WTC11 (cell line): Measurements from ENCODE around the gene P2RX4. TPM values are rescaled to one million over a fixed set of nuclear protein-coding genes. Genes with fewer than 3 reads are reported as not detected.

Source experiments
- ATAC-seq: fragments of 200-7000 bp; cut with Tn5 transposase; 2 replicates; pipeline ENCODE4 v1.10.0; 2021; ENCODE audit warnings: mild to moderate bottlenecking, moderate library complexity
- CTCF ChIA-PET: fragments of 300-600 bp; sonication (Branson Sonifier 250); formaldehyde crosslinking; loops from one replicate; lab custom pipeline; 2021; ENCODE audit warnings: antibody characterized with exemption; lab: Charles Lee
- POLR2A ChIA-PET: fragments of 350-600 bp; sonication (Branson Sonifier 250); formaldehyde crosslinking; loops from one replicate; lab custom pipeline; 2021; ENCODE audit warnings: antibody characterized with exemption; lab: Charles Lee
- DNase-seq: peaks from one replicate; pipeline ENCODE4 v3.0.0; 2021; ENCODE audit warnings: low spot score
- H3K27ac Mint-ChIP-seq: 2 replicates; pipeline ENCODE4 v1.8.0; 2021; ENCODE audit warnings: mixed read lengths
- H3K27me3 Mint-ChIP-seq: 2 replicates; pipeline ENCODE4 v1.8.0; 2021; ENCODE audit warnings: low read depth, mild to moderate bottlenecking, moderate library complexity, mixed read lengths
- H3K36me3 Mint-ChIP-seq: 2 replicates; pipeline ENCODE4 v1.8.0; 2021; ENCODE audit warnings: mixed read lengths
- H3K4me1 Mint-ChIP-seq: 2 replicates; pipeline ENCODE4 v1.8.0; 2022; ENCODE audit warnings: mixed read lengths
- H3K4me3 Mint-ChIP-seq: 2 replicates; pipeline ENCODE4 v1.8.0; 2021; ENCODE audit warnings: mild to moderate bottlenecking, moderate library complexity, mixed read lengths
- H3K9me3 Mint-ChIP-seq: 2 replicates; pipeline ENCODE4 v1.8.0; 2021; ENCODE audit warnings: mixed read lengths
- CREM ChIP-seq: sonication (generic); formaldehyde crosslinking; IDR thresholded peaks from 2 replicates; pipeline ENCODE4 v1.8.1; 2022; ENCODE audit warnings: mild to moderate bottlenecking, missing genetic modification reagents, moderate library complexity
- E2F5 ChIP-seq: sonication (generic); formaldehyde crosslinking; IDR thresholded peaks from 2 replicates; pipeline ENCODE4 v1.8.1; 2022; ENCODE audit warnings: mild to moderate bottlenecking, moderate library complexity, missing genetic modification reagents
- ESRRA ChIP-seq: sonication (generic); formaldehyde crosslinking; IDR thresholded peaks from 2 replicates; pipeline ENCODE4 v1.8.1; 2022; ENCODE audit warnings: mild to moderate bottlenecking, missing genetic modification reagents, borderline replicate concordance
- ETV6 ChIP-seq: sonication (generic); formaldehyde crosslinking; IDR thresholded peaks from 2 replicates; pipeline ENCODE4 v1.8.1; 2022; ENCODE audit warnings: mild to moderate bottlenecking, missing genetic modification reagents
- FOXK1 ChIP-seq: sonication (generic); formaldehyde crosslinking; IDR thresholded peaks from 2 replicates; pipeline ENCODE4 v1.8.0; 2022; ENCODE audit warnings: mild to moderate bottlenecking, moderate library complexity, missing genetic modification reagents
- GRHL2 ChIP-seq: fragments of 250-450 bp; sonication (Bioruptor Pico); IDR thresholded peaks from 2 replicates; pipeline ENCODE4 v1.8.0; 2022; ENCODE audit warnings: mild to moderate bottlenecking, moderate library complexity; ENCODE audit not compliant: insufficient replicate concordance, severe bottlenecking
- GTF2I ChIP-seq: fragments of 250-450 bp; sonication (Bioruptor Pico); conservative IDR thresholded peaks from 2 replicates; pipeline ENCODE4 v1.4.0; 2021; ENCODE audit warnings: mild to moderate bottlenecking
- KAT7 ChIP-seq: sonication (generic); formaldehyde crosslinking; IDR thresholded peaks from 2 replicates; pipeline ENCODE4 v1.8.1; 2023; ENCODE audit warnings: missing genetic modification reagents, mild to moderate bottlenecking, borderline replicate concordance
- NFATC4 ChIP-seq: fragments of 250-450 bp; sonication (Bioruptor Pico); IDR thresholded peaks from 2 replicates; pipeline ENCODE4 v1.9.0; 2021; ENCODE audit warnings: mild to moderate bottlenecking
- NFE2L1 ChIP-seq: sonication (generic); formaldehyde crosslinking; IDR thresholded peaks from 2 replicates; pipeline ENCODE4 v1.8.1; 2023; ENCODE audit warnings: missing genetic modification reagents
- OVOL2 ChIP-seq: fragments of 250-450 bp; sonication (Bioruptor Pico); IDR thresholded peaks from 2 replicates; pipeline ENCODE4 v1.9.0; 2021; ENCODE audit warnings: mild to moderate bottlenecking, borderline replicate concordance
- PREB ChIP-seq: sonication (generic); formaldehyde crosslinking; IDR thresholded peaks from 2 replicates; pipeline ENCODE4 v1.8.1; 2022; ENCODE audit warnings: mild to moderate bottlenecking, missing genetic modification reagents, moderate library complexity, borderline replicate concordance
- SMAD4 ChIP-seq: sonication (generic); formaldehyde crosslinking; IDR thresholded peaks from 2 replicates; pipeline ENCODE4 v1.8.0; 2022; ENCODE audit warnings: mild to moderate bottlenecking, missing genetic modification reagents
- TP53 ChIP-seq: sonication (generic); formaldehyde crosslinking; IDR thresholded peaks from 2 replicates; pipeline ENCODE4 v1.8.1; 2023; ENCODE audit warnings: mild to moderate bottlenecking, missing genetic modification reagents
- USF2 ChIP-seq: sonication (generic); formaldehyde crosslinking; IDR thresholded peaks from 2 replicates; pipeline ENCODE4 v1.8.1; 2023; ENCODE audit warnings: mild to moderate bottlenecking, missing genetic modification reagents, moderate library complexity
- ZNF416 ChIP-seq: fragments of 250-450 bp; sonication (Bioruptor Pico); IDR thresholded peaks from 2 replicates; pipeline ENCODE4 v1.9.0; 2021; ENCODE audit warnings: mild to moderate bottlenecking, inconsistent platforms
- ZNF423 ChIP-seq: fragments of 250-450 bp; sonication (Bioruptor Pico); IDR thresholded peaks from 2 replicates; pipeline ENCODE4 v2.1.2; 2022; ENCODE audit warnings: mild to moderate bottlenecking, moderate library complexity
- ZSCAN18 ChIP-seq: fragments of 250-450 bp; sonication (Bioruptor Pico); IDR thresholded peaks from 2 replicates; pipeline ENCODE4 v2.1.2; 2022; ENCODE audit warnings: mild to moderate bottlenecking, moderate library complexity
- total RNA-seq: library from RNA; stranded (reverse); gene quantifications from 3 replicates; pipeline ENCODE4 v1.2.3, GENCODE V29; 2021
- TF ChIP-seq, protein P1 (sequence below): sonication (generic); formaldehyde crosslinking; IDR thresholded peaks from 2 replicates; pipeline ENCODE4 v1.8.1; 2023; ENCODE audit warnings: mild to moderate bottlenecking, moderate library complexity, missing genetic modification reagents
- TF ChIP-seq, protein P2 (sequence below): sonication (generic); formaldehyde crosslinking; IDR thresholded peaks from 2 replicates; pipeline ENCODE4 v1.8.1; 2023; ENCODE audit warnings: mild to moderate bottlenecking, missing genetic modification reagents, borderline replicate concordance
- TF ChIP-seq, protein P3 (sequence below): fragments of 250-450 bp; sonication (Bioruptor Pico); IDR thresholded peaks from 2 replicates; pipeline ENCODE4 v1.9.0; 2021; ENCODE audit warnings: moderate library complexity, mild to moderate bottlenecking, inconsistent platforms, borderline replicate concordance
- TF ChIP-seq, protein P4 (sequence below): sonication (generic); formaldehyde crosslinking; IDR thresholded peaks from 2 replicates; pipeline ENCODE4 v1.8.1; 2023; ENCODE audit warnings: mild to moderate bottlenecking, missing genetic modification reagents, moderate library complexity
- TF ChIP-seq, protein P5 (sequence below): sonication (generic); formaldehyde crosslinking; IDR thresholded peaks from 2 replicates; pipeline ENCODE4 v1.8.1; 2023; ENCODE audit warnings: mild to moderate bottlenecking, missing genetic modification reagents

Gene P2RX4
- total RNA-seq, 1 experiment from 2014 or later: 13.9 TPM

GRCh38 chr12:121209221-121209620, 708 bp upstream of the P2RX4 start:
- DNase-seq: no peak
- ChIA-PET POLR2A (interaction anchor here (0.6 to 0.7 kb wide), 2 partner anchors 26 to 1314 kb away, joined by 3 read pairs; no protein-coding TSS in a partner anchor), CTCF (no interaction called here)
- H3K27ac Mint-ChIP-seq: no peak overlapping the region
- no peaks in the 10 kb centered on the region for H3K9me3 Mint-ChIP-seq
- H3K4me3 Mint-ChIP-seq: peak overlapping the region; percentile 38
- TF ChIP-seq SMAD4 (CRISPR knock-in tag) (no peak), GRHL2 (no peak), NFATC4 (no peak), CREM (CRISPR knock-in tag) (no peak), OVOL2 (CRISPR knock-in tag) (no peak), TP53 (CRISPR knock-in tag) (no peak), ESRRA (CRISPR knock-in tag) (no peak), PREB (CRISPR knock-in tag) (no peak)
- TF ChIP-seq, protein P1, sequence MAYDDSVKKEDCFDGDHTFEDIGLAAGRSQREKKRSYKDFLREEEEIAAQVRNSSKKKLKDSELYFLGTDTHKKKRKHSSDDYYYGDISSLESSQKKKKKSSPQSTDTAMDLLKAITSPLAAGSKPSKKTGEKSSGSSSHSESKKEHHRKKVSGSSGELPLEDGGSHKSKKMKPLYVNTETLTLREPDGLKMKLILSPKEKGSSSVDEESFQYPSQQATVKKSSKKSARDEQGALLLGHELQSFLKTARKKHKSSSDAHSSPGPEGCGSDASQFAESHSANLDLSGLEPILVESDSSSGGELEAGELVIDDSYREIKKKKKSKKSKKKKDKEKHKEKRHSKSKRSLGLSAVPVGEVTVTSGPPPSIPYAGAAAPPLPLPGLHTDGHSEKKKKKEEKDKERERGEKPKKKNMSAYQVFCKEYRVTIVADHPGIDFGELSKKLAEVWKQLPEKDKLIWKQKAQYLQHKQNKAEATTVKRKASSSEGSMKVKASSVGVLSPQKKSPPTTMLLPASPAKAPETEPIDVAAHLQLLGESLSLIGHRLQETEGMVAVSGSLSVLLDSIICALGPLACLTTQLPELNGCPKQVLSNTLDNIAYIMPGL (CRISPR knock-in tag): no peak
- TF ChIP-seq, protein P2, sequence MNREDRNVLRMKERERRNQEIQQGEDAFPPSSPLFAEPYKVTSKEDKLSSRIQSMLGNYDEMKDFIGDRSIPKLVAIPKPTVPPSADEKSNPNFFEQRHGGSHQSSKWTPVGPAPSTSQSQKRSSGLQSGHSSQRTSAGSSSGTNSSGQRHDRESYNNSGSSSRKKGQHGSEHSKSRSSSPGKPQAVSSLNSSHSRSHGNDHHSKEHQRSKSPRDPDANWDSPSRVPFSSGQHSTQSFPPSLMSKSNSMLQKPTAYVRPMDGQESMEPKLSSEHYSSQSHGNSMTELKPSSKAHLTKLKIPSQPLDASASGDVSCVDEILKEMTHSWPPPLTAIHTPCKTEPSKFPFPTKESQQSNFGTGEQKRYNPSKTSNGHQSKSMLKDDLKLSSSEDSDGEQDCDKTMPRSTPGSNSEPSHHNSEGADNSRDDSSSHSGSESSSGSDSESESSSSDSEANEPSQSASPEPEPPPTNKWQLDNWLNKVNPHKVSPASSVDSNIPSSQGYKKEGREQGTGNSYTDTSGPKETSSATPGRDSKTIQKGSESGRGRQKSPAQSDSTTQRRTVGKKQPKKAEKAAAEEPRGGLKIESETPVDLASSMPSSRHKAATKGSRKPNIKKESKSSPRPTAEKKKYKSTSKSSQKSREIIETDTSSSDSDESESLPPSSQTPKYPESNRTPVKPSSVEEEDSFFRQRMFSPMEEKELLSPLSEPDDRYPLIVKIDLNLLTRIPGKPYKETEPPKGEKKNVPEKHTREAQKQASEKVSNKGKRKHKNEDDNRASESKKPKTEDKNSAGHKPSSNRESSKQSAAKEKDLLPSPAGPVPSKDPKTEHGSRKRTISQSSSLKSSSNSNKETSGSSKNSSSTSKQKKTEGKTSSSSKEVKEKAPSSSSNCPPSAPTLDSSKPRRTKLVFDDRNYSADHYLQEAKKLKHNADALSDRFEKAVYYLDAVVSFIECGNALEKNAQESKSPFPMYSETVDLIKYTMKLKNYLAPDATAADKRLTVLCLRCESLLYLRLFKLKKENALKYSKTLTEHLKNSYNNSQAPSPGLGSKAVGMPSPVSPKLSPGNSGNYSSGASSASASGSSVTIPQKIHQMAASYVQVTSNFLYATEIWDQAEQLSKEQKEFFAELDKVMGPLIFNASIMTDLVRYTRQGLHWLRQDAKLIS (CRISPR knock-in tag): no peak
- peaks cover 6% of the 10 kb centered on the region for H3K4me1 Mint-ChIP-seq
- no peak for ATAC-seq
- H3K27me3 Mint-ChIP-seq: peaks cover 20% of the 10 kb centered on the region
- H3K36me3 Mint-ChIP-seq: no peaks in the 10 kb centered on the region

- Mint-ChIP-seq H3K4me3 (no peak overlapping the region), H3K9me3 (no peaks in the 10 kb centered on the region), H3K27ac (no peak overlapping the region), H3K36me3 (no peaks in the 10 kb centered on the region), H3K4me1 (peaks cover 6% of the 10 kb centered on the region), H3K27me3 (peaks cover 18% of the 10 kb centered on the region)
- DNase-seq (no peak), ATAC-seq (no peak)
- CTCF ChIA-PET: no interaction called here
- POLR2A ChIA-PET: interaction anchor here (0.6 kb wide), 1 partner anchor 716 kb away, joined by 3 read pairs; no protein-coding TSS in a partner anchor
- TF ChIP-seq FOXK1 (CRISPR knock-in tag): no peak
- TF ChIP-seq E2F5: no peak
- TF ChIP-seq USF2 (CRISPR knock-in tag): no peak
- TF ChIP-seq, protein P3, sequence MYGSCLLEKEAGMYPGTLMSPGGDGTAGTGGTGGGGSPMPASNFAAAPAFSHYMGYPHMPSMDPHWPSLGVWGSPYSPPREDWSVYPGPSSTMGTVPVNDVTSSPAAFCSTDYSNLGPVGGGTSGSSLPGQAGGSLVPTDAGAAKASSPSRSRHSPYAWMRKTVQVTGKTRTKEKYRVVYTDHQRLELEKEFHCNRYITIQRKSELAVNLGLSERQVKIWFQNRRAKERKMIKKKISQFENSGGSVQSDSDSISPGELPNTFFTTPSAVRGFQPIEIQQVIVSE (CRISPR knock-in tag): no peak
- no peak for TF ChIP-seq GTF2I (CRISPR knock-in tag)
- no peak for TF ChIP-seq KAT7 (CRISPR knock-in tag)
- TF ChIP-seq ZNF416: no peak
- TF ChIP-seq, protein P4, sequence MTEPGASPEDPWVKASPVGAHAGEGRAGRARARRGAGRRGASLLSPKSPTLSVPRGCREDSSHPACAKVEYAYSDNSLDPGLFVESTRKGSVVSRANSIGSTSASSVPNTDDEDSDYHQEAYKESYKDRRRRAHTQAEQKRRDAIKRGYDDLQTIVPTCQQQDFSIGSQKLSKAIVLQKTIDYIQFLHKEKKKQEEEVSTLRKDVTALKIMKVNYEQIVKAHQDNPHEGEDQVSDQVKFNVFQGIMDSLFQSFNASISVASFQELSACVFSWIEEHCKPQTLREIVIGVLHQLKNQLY: no peak
- TF ChIP-seq NFE2L1: no peak
- no peak for TF ChIP-seq ZSCAN18
- TF ChIP-seq TP53 (CRISPR knock-in tag): no peak
- TF ChIP-seq ZNF423: no peak
- TF ChIP-seq ETV6 (CRISPR knock-in tag): no peak
- TF ChIP-seq, protein P5, sequence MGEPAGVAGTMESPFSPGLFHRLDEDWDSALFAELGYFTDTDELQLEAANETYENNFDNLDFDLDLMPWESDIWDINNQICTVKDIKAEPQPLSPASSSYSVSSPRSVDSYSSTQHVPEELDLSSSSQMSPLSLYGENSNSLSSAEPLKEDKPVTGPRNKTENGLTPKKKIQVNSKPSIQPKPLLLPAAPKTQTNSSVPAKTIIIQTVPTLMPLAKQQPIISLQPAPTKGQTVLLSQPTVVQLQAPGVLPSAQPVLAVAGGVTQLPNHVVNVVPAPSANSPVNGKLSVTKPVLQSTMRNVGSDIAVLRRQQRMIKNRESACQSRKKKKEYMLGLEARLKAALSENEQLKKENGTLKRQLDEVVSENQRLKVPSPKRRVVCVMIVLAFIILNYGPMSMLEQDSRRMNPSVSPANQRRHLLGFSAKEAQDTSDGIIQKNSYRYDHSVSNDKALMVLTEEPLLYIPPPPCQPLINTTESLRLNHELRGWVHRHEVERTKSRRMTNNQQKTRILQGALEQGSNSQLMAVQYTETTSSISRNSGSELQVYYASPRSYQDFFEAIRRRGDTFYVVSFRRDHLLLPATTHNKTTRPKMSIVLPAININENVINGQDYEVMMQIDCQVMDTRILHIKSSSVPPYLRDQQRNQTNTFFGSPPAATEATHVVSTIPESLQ (CRISPR knock-in tag): no peak
Measured at GRCh38 chr12:121212875-121213274, 2.9 kb downstream of the P2RX4 start.
